Lower lobe of right lung (tissue), 2 donors: ENCODE results near the gene LAMA4. TPM values are rescaled to one million over a fixed set of nuclear protein-coding genes. Genes with fewer than 3 reads are reported as not detected.

Source experiments
- ATAC-seq, 2 donors: fragments of 200-7000 bp; cut with Tn5 transposase; one replicate each; pipeline ENCODE4 v1.9.1; 2020 to 2022; ENCODE audit warnings: mild to moderate bottlenecking in 2 of 2, moderate library complexity in 2 of 2
- DNase-seq: peaks from one replicate; pipeline ENCODE4 v3.0.0-alpha.2; 2020
- H3K27ac ChIP-seq: fragments of 200-600 bp; one replicate; pipeline ENCODE4 v1.8.0; 2022
- H3K27me3 ChIP-seq: fragments of 200-600 bp; one replicate; pipeline ENCODE4 v1.8.0; 2022; ENCODE audit warnings: low read depth
- H3K36me3 ChIP-seq: fragments of 200-600 bp; one replicate; pipeline ENCODE4 v1.8.0; 2022; ENCODE audit warnings: mild to moderate bottlenecking
- H3K4me1 ChIP-seq: fragments of 200-600 bp; one replicate; pipeline ENCODE4 v1.8.0; 2022
- H3K4me3 ChIP-seq: fragments of 200-600 bp; one replicate; pipeline ENCODE4 v1.8.0; 2022; ENCODE audit warnings: mild to moderate bottlenecking
- H3K9me3 ChIP-seq: fragments of 200-600 bp; one replicate; pipeline ENCODE4 v1.8.0; 2022
- CTCF ChIP-seq: fragments of 200-600 bp; IDR thresholded peaks from one replicate; pipeline ENCODE4 v1.8.0; 2022; ENCODE audit warnings: antibody characterized with exemption, mild to moderate bottlenecking
- intact Hi-C: fragments of 100-400 bp; cut with DNase I; formaldehyde crosslinking; loops from one replicate; pipeline ENCODE4 v1.11.0; 2022
- total RNA-seq: library from RNA; stranded (reverse); fragmentation: NEBNext Ultra II Directional; extraction: Animal tissue kit (Norgen Biotek cat#: 25700); gene quantifications from one replicate; pipeline ENCODE4 v1.2.1, GENCODE V29; 2021
- donor health status: DM: no; HTN: yes; CAD: no; lungs with severe emphysema.

Gene LAMA4
- total RNA-seq, 1 donor from 2014 or later: 91.2 TPM

GRCh38 chr6:112254921-112255320 is 554 bp upstream of the LAMA4 start:
- TF ChIP-seq CTCF: no peak
- peak overlapping the region; percentile 72 for H3K4me3 ChIP-seq

GRCh38 chr6:112253498-112253840 is 898 bp downstream of the LAMA4 start:
- TF ChIP-seq CTCF: no peak
- Histone ChIP-seq H3K36me3 (no peaks in the 10 kb centered on the region), H3K4me1 (peaks cover 20% of the 10 kb centered on the region), H3K27me3 (no peaks in the 10 kb centered on the region), H3K27ac (peak overlapping the region; percentile 89), H3K4me3 (peak overlapping the region; percentile 72), H3K9me3 (no peaks in the 10 kb centered on the region)
- no peak for DNase-seq
- ATAC-seq: peak; percentile 5 to 39
- intact Hi-C loops: no loop called here

More at GRCh38 chr6:112254921-112255320, 554 bp upstream of the LAMA4 start:
- H3K4me1 ChIP-seq: peaks cover 13% of the 10 kb centered on the region
- no peaks in the 10 kb centered on the region for H3K9me3 ChIP-seq
- no peaks in the 10 kb centered on the region for H3K36me3 ChIP-seq
- DNase-seq: no peak
- intact Hi-C loops: no loop called here
- ATAC-seq: no peak
- no peaks in the 10 kb centered on the region for H3K27me3 ChIP-seq
- peak overlapping the region; percentile 89 for H3K27ac ChIP-seq

- peak overlapping the region; percentile 72 for H3K4me3 ChIP-seq
- H3K27me3 ChIP-seq: no peaks in the 10 kb centered on the region
- intact Hi-C loops: no loop called here
- DNase-seq (no peak), ATAC-seq (no peak)
- TF ChIP-seq CTCF: no peak
- peak overlapping the region; percentile 89 for H3K27ac ChIP-seq
- H3K4me1 ChIP-seq: peaks cover 26% of the 10 kb centered on the region
- H3K9me3 ChIP-seq: no peaks in the 10 kb centered on the region
- H3K36me3 ChIP-seq: no peaks in the 10 kb centered on the region
Observed at GRCh38 chr6:112252571-112253497, 1.5 kb downstream of the LAMA4 start.

GRCh38 chr6:112251171-112251875 is 3.0 kb downstream of the LAMA4 start:
- ATAC-seq (peak; percentile 61 to 69), DNase-seq (no peak)
- peak overlapping the region; percentile 72 for H3K4me3 ChIP-seq
- H3K27ac ChIP-seq: peak overlapping the region; percentile 89
- no peaks in the 10 kb centered on the region for H3K9me3 ChIP-seq
- H3K27me3 ChIP-seq: no peaks in the 10 kb centered on the region
- intact Hi-C loops: no loop called here
- H3K36me3 ChIP-seq: no peaks in the 10 kb centered on the region
- peaks cover 27% of the 10 kb centered on the region for H3K4me1 ChIP-seq
- no peak for TF ChIP-seq CTCF

GRCh38 chr6:112249489-112249888 is 4.9 kb downstream of the LAMA4 start:
- intact Hi-C loops: no loop called here
- Histone ChIP-seq H3K27ac (no peak overlapping the region), H3K36me3 (no peaks in the 10 kb centered on the region), H3K4me3 (peak overlapping the region; percentile 4), H3K27me3 (no peaks in the 10 kb centered on the region), H3K9me3 (no peaks in the 10 kb centered on the region), H3K4me1 (peaks cover 31% of the 10 kb centered on the region)
- no peak for TF ChIP-seq CTCF
- DNase-seq: no peak
- ATAC-seq: no peak
